GM12878 (cell line): Measurements from ENCODE around the gene ANKRD37. TPM values are rescaled to one million over a fixed set of nuclear protein-coding genes. Genes with fewer than 3 reads are reported as not detected.

ENCODE experiments used
- ASH2L ChIP-seq: fragments of 300-600, 200-600 bp; sonication (generic); IDR thresholded peaks from 2 replicates; pipeline ENCODE4 v1.6.1; 2017; ENCODE audit warnings: low read depth, mild to moderate bottlenecking, borderline replicate concordance
- CEBPB ChIP-seq, 2 experiments: fragments of 150-350 bp in 1 of 2; IDR thresholded peaks; 2 replicates each; pipeline ENCODE4 v1.6.1; 2012 to 2014; ENCODE audit warnings: low read depth in 2 of 2, low read length in 2 of 2, borderline replicate concordance in 1 of 2, inconsistent platforms in 1 of 2
- CHD4 ChIP-seq: fragments of 200-600 bp; sonication (generic); IDR thresholded peaks from 2 replicates; pipeline ENCODE4 v1.6.1; 2016; ENCODE audit warnings: mild to moderate bottlenecking
- E2F8 ChIP-seq: fragments of 450-650 bp; IDR thresholded peaks from 2 replicates; pipeline ENCODE4 v1.6.1; 2018; ENCODE audit warnings: mild to moderate bottlenecking, low read depth, moderate library complexity; ENCODE audit not compliant: partially characterized antibody
- ELK1 ChIP-seq: IDR thresholded peaks from 2 replicates; pipeline ENCODE4 v1.6.1; 2012; ENCODE audit warnings: low read depth, low read length, improper control_type of control experiment
- HDGF ChIP-seq: fragments of 450-650 bp; IDR thresholded peaks from 2 replicates; pipeline ENCODE4 v1.6.1; 2016; ENCODE audit warnings: antibody characterized with exemption
- IRF4 ChIP-seq: IDR thresholded peaks from 2 replicates; pipeline ENCODE4 v1.6.1; 2011; ENCODE audit warnings: low read depth, low read length
- NBN ChIP-seq: fragments of 450-650 bp; IDR thresholded peaks from 2 replicates; pipeline ENCODE4 v1.6.1; 2016
- NR2C2 ChIP-seq: IDR thresholded peaks from 2 replicates; pipeline ENCODE4 v1.6.1; 2011; ENCODE audit warnings: borderline replicate concordance, low read depth; ENCODE audit not compliant: control insufficient read depth, insufficient read length
- PAX5 ChIP-seq: IDR thresholded peaks from 2 replicates; pipeline ENCODE4 v1.6.1; 2011; ENCODE audit warnings: low read depth, low read length, borderline replicate concordance
- RAD21 ChIP-seq: IDR thresholded peaks from 2 replicates; pipeline ENCODE4 v1.6.1; 2011; ENCODE audit warnings: mild to moderate bottlenecking, low read depth, low read length, moderate library complexity; ENCODE audit not compliant: insufficient read depth
- SMAD5 ChIP-seq: IDR thresholded peaks from 2 replicates; pipeline ENCODE4 v1.6.1; 2016; ENCODE audit warnings: antibody characterized with exemption, low read depth
- polyA plus RNA-seq, 11 experiments: library from polyadenylated mRNA; depleted of rRNA in 4 of 11; unstranded in 6 of 11; stranded (reverse) in 5 of 11; fragments of >200 nt; fragmentation: Nextera tagmentation in 4 of 11; fragmentation: Illumina TruSeq in 1 of 11; extraction: Ambion mirVana in 4 of 11; extraction: Trizol in 1 of 11; gene quantifications; 1 replicate in 1 of 11; 2 replicates in 10 of 11; pipeline versions ENCODE4 v1.2.1 to v1.2.3, GENCODE V29; 2011 to 2016; ENCODE audit warnings: inconsistent platforms in 2 of 11, missing spikeins in 2 of 11, low read depth in 1 of 11
- total RNA-seq, 4 experiments: library from RNA; depleted of rRNA in 3 of 4; stranded (reverse); fragments of >200 nt in 3 of 4; fragmentation: Illumina TruSeq in 1 of 4; extraction: Trizol in 1 of 4; gene quantifications; 2 replicates each; pipeline versions ENCODE4 v1.2.1 to v1.2.3, GENCODE V29; 2013 to 2021
- TF ChIP-seq, protein P1 (sequence below): fragments of 450-650 bp; IDR thresholded peaks from 2 replicates; pipeline ENCODE4 v1.6.1; 2016; ENCODE audit warnings: mild to moderate bottlenecking, moderate library complexity, borderline replicate concordance
- TF ChIP-seq, protein P2 (sequence below): fragments of 450-650 bp; IDR thresholded peaks from 2 replicates; pipeline ENCODE4 v1.6.1; 2017; ENCODE audit warnings: mild to moderate bottlenecking, moderate library complexity
- TF ChIP-seq, protein P3 (sequence below): fragments of 150-350 bp; IDR thresholded peaks from 2 replicates; pipeline ENCODE4 v1.6.1; 2014; ENCODE audit warnings: mild to moderate bottlenecking, low read depth, low read length

ANKRD37 gene
- total and polyA plus RNA-seq, 10 of the 15 experiments (the other 5 are each of a cell fraction or from before 2014, with no cell fraction given) = 10.6 to 67.9 (median 24.2) TPM

DNA sequence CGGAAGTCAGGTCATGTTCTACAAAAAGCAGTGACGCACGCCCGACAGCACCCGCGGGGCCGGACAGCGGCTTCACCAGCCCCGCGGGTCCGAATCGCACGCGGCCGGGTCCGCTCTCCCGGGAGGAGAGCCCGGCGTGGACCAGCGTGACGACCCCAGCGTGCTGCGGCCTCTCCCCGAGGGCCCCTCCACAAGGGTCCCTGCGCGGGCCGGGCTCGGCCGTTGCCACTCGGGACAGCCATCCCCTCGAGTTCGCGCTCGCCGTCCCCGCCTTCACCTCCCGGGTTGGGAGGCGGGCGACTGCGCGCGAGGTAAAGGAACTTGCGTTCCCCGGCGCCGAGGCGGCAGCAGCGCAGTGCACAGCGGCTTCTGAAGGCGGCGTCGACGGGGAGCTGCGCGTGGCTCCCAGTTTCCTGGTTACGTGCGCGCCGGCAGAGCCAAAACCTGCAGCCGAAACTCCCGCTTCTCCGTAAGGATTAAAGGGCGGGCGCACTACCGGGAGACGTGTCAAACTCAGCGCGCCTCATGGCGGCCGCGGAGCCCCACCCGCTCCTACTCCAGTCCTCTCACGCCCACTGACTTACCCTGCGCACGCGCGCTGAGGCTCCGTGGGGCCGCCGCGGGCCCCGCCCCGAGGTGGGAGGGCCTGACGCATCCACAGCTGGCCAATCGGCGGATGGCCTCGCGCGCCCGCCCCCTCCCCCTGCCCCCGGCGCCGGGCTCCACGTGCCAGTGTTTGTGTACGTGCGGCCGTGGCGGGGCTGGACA lies 501 bp upstream of the ANKRD37 start (continued):
- TF ChIP-seq E2F8 (no peak), CHD4 (no peak), IRF4 (0 out of 2 replicates have a peak, but pooled peaks have one; percentile 6), HDGF (no peak), ELK1 (no peak), NBN (peak; percentile 83; the same call in 1 of the 2 replicates), PAX5 (0 out of 2 replicates have a peak, but pooled peaks have one; percentile 6), RAD21 (no peak), SMAD5 (no peak; the same call in 1 of the 2 replicates), CEBPB (IDR thresholded peaks at IDR 0.05; ENCODE audit: borderline replicate concordance in 1 of 2, low read depth in 2 of 2, low read length in 2 of 2) (no peak), NR2C2 (no peak), ASH2L (no peak; the same call in 1 of the 2 replicates)
- TF ChIP-seq, protein P1, sequence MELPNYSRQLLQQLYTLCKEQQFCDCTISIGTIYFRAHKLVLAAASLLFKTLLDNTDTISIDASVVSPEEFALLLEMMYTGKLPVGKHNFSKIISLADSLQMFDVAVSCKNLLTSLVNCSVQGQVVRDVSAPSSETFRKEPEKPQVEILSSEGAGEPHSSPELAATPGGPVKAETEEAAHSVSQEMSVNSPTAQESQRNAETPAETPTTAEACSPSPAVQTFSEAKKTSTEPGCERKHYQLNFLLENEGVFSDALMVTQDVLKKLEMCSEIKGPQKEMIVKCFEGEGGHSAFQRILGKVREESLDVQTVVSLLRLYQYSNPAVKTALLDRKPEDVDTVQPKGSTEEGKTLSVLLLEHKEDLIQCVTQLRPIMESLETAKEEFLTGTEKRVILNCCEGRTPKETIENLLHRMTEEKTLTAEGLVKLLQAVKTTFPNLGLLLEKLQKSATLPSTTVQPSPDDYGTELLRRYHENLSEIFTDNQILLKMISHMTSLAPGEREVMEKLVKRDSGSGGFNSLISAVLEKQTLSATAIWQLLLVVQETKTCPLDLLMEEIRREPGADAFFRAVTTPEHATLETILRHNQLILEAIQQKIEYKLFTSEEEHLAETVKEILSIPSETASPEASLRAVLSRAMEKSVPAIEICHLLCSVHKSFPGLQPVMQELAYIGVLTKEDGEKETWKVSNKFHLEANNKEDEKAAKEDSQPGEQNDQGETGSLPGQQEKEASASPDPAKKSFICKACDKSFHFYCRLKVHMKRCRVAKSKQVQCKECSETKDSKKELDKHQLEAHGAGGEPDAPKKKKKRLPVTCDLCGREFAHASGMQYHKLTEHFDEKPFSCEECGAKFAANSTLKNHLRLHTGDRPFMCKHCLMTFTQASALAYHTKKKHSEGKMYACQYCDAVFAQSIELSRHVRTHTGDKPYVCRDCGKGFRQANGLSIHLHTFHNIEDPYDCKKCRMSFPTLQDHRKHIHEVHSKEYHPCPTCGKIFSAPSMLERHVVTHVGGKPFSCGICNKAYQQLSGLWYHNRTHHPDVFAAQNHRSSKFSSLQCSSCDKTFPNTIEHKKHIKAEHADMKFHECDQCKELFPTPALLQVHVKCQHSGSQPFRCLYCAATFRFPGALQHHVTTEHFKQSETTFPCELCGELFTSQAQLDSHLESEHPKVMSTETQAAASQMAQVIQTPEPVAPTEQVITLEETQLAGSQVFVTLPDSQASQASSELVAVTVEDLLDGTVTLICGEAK = peak; percentile 0; the same call in 1 of the 2 replicates
- TF ChIP-seq, protein P2, sequence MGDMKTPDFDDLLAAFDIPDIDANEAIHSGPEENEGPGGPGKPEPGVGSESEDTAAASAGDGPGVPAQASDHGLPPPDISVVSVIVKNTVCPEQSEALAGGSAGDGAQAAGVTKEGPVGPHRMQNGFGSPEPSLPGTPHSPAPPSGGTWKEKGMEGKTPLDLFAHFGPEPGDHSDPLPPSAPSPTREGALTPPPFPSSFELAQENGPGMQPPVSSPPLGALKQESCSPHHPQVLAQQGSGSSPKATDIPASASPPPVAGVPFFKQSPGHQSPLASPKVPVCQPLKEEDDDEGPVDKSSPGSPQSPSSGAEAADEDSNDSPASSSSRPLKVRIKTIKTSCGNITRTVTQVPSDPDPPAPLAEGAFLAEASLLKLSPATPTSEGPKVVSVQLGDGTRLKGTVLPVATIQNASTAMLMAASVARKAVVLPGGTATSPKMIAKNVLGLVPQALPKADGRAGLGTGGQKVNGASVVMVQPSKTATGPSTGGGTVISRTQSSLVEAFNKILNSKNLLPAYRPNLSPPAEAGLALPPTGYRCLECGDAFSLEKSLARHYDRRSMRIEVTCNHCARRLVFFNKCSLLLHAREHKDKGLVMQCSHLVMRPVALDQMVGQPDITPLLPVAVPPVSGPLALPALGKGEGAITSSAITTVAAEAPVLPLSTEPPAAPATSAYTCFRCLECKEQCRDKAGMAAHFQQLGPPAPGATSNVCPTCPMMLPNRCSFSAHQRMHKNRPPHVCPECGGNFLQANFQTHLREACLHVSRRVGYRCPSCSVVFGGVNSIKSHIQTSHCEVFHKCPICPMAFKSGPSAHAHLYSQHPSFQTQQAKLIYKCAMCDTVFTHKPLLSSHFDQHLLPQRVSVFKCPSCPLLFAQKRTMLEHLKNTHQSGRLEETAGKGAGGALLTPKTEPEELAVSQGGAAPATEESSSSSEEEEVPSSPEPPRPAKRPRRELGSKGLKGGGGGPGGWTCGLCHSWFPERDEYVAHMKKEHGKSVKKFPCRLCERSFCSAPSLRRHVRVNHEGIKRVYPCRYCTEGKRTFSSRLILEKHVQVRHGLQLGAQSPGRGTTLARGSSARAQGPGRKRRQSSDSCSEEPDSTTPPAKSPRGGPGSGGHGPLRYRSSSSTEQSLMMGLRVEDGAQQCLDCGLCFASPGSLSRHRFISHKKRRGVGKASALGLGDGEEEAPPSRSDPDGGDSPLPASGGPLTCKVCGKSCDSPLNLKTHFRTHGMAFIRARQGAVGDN = peak; percentile 97
- TF ChIP-seq, protein P3, sequence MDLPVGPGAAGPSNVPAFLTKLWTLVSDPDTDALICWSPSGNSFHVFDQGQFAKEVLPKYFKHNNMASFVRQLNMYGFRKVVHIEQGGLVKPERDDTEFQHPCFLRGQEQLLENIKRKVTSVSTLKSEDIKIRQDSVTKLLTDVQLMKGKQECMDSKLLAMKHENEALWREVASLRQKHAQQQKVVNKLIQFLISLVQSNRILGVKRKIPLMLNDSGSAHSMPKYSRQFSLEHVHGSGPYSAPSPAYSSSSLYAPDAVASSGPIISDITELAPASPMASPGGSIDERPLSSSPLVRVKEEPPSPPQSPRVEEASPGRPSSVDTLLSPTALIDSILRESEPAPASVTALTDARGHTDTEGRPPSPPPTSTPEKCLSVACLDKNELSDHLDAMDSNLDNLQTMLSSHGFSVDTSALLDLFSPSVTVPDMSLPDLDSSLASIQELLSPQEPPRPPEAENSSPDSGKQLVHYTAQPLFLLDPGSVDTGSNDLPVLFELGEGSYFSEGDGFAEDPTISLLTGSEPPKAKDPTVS = no peak
